ENCODE measurements around the gene MKS1.

- TF ChIP-seq POLR2A (IDR thresholded peaks at IDR 0.05; ENCODE audit: low read depth, low read length) = no peak
- TF ChIP-seq IRF3 (IDR thresholded peaks at IDR 0.05) = no peak
- TF ChIP-seq PBX3 (IDR thresholded peaks at IDR 0.05; ENCODE audit: insufficient replicate concordance, low read depth, low read length) = no peak
- TF ChIP-seq FOXM1 (IDR thresholded peaks at IDR 0.05; ENCODE audit: low read depth, low read length) = no peak
- no peak for TF ChIP-seq POLR2AphosphoS5 (IDR thresholded peaks at IDR 0.05; ENCODE audit: low read length)
- no peak for TF ChIP-seq SPI1 (IDR thresholded peaks at IDR 0.05; ENCODE audit: borderline replicate concordance, insufficient read depth, low read depth, low read length)
- no peak for TF ChIP-seq MYC (IDR thresholded peaks at IDR 0.05; ENCODE audit: insufficient read depth, insufficient read length, insufficient replicate concordance, low read length, severe bottlenecking)
- TF ChIP-seq YY1 (IDR thresholded peaks at IDR 0.05; ENCODE audit: low read depth, low read length) = no peak
- no peak for TF ChIP-seq TARDBP (IDR thresholded peaks at IDR 0.05; ENCODE audit: borderline replicate concordance)
- TF ChIP-seq USF2 (IDR thresholded peaks at IDR 0.05; ENCODE audit: borderline replicate concordance, low read depth, low read length) = no peak
- TF ChIP-seq EP300 (IDR thresholded peaks at IDR 0.05; ENCODE audit: borderline replicate concordance in 1 of 2, control insufficient read depth in 1 of 2, low read depth in 2 of 2, low read length in 2 of 2) = no peak
- no peak for TF ChIP-seq CTCF (IDR thresholded peaks at IDR 0.05 in 2 of 3, conservative IDR thresholded peaks at IDR 0.05 in 1 of 3; ENCODE audit: control insufficient read depth in 2 of 3, extremely low read depth in 1 of 3, insufficient read depth in 1 of 3, low read depth in 3 of 3, low read length in 3 of 3)
- TF ChIP-seq SMC3 (IDR thresholded peaks at IDR 0.05; ENCODE audit: borderline replicate concordance, low read length) = no peak
- TF ChIP-seq LARP7 (IDR thresholded peaks at IDR 0.05) = no peak
These were observed 27.7 kb downstream of the MKS1 start for GRCh38 chr17:58191241-58191896.

All from GM12878 (cell line).